ENCODE measurements around the gene GALR2.

GALR2 gene

DNA sequence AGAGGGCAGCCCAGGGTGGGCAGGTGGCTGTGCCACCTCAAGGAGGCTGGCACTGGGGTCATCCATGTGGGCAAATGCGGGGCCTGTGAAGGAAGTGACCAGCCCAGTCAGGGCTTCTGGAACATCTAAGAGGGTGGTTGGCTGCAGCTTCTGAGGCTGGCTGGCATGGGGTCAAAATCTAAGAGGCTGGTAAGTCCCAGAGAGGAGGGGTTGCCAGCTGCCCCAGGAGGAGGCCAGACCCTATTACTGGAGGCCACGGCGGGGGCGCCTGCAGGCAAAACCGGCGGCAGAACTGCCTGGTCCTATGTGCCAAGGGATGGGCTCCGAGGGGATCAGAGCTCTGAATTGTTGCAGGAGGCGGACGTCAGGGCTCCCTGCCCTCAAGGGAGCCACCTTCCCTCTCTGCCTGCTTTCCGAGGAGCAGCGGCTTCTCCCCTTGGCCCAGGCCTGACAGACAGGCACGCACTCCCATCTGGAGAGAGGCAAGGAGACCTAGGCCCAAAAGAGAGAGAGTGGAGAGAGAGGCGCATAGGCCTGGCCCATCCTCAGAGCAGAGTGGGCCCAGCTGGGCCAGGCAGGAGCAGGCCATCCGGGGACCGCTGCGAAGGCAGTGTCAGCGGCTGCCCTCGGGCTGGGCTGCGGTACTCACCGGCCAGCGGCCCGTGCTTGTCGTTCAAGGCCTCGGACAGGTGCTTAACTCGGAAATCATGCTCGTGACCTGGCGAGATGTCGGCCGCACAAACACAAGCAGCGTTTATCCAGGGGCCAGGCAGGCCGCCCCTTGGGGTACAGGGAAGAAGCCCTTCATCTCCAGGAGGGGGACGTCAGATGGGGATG is 15.3 kb downstream of the GALR2 start:
- no peak overlapping the region for H3K27ac ChIP-seq
- TF ChIP-seq CTCF (conservative IDR thresholded peaks at IDR 0.05) = no peak

DNA sequence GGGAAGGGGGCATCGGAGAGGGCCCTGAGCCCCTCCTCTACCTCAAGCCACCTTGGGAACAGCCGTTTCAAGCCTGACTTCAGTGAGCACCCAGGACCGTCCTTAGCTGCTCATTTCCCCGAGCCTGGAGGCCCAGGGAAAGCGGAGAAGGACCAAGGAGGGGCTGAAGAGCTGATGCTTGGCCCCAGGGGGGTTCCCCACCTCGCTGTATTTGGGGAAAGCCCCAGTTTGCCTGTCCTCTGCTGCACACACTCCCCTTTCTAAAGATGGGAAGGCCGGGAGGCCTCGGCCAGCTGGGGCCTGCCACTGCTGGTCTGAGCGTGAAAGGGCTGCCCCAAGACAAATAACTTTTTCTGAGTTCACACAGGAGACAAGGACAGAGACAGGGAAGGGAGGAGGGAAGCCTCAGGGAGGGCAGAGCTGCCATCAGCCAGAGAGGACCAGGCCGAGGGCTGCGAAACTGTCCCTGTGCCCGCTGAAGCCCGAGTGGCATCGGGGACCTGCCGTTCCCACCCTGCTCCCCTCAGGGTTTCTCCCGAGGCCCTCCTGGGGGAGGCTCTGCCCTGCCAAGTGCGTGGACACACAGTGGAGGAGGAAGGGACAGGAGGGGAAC is 16.0 kb downstream of the GALR2 start:
- H3K27ac ChIP-seq = no peak overlapping the region
- TF ChIP-seq CTCF (conservative IDR thresholded peaks at IDR 0.05) = no peak

DNA sequence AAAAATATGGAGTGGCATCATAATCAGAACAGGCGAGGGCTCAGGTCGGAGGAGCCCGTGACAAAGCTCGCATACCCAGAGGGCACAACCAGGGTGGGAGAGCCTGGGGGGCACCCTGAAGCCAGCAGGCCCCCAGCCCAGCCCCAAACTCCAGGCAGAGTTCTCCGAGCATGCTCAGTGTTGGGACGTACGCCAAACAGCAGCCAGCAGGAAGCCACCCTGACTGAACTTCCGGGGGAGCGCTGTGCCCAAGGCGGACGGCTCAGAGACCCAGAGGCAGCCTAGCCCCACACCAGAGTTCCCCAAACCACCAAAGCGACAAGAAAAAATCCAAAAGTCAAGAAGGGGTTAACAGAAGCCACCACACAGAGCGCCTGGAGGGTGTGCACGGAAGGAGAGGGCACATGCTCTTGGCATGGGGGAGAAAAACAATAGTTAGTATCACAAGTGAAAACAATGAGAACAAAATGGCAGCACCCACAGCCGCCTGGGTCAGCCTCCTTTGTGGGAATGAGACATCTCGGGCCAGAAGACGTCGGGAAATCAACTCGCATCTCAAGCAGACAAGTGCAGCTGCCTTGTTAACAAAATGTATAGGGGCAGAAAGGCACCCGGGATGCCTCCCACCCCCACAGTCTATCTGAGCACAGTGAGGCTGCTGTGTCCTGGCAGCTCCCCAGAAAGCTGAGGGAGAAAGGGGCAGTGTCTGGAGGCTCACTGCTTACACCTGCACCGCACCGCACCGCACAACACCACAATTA is 17.1 kb downstream of the GALR2 start:
- TF ChIP-seq CTCF (conservative IDR thresholded peaks at IDR 0.05) = no peak
- H3K27ac ChIP-seq = no peak overlapping the region

GRCh38 chr17:76092526-76093413 is 18.2 kb downstream of the GALR2 start:
- H3K27ac ChIP-seq = no peak overlapping the region
- no peak for TF ChIP-seq CTCF (conservative IDR thresholded peaks at IDR 0.05)

DNA sequence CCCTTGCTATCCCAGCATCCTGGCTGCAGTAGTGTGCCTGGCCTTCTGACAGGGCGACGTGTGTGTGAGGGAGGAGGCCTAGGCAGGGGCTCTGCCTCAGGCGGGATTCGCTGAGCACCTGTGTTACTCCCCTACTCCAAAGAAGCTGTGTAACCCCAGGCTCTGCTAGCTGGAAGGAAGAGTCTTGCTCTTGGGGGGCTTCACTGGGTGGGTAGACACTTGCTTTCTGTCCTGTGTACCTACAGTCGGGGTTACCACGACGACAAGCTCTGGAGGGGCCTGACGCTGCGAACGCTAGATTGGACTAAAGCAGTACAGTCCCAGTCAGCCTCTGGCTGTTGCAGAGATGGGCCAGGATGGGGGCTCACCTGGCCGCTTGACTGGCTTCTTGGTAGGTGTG is 19.5 kb downstream of the GALR2 start:
- no peak for TF ChIP-seq CTCF (conservative IDR thresholded peaks at IDR 0.05)
- H3K27ac ChIP-seq = no peak overlapping the region

GRCh38 chr17:76095943-76096342 is 21.4 kb downstream of the GALR2 start:
- no peak overlapping the region for H3K27ac ChIP-seq
- TF ChIP-seq CTCF (conservative IDR thresholded peaks at IDR 0.05) = no peak

Measured in VCaP (cell line).